ENCODE results near the gene SEMA3A. TPM values are rescaled to one million over a fixed set of nuclear protein-coding genes. Genes with fewer than 3 reads are reported as not detected.

The SEMA3A gene
- total RNA-seq, 2 experiments from 2014 or later: 0.50 to 0.60 TPM

- POLR2A ChIA-PET: no interaction called here
- no peak overlapping the region for H3K4me3 Mint-ChIP-seq
- TF ChIP-seq CTCF (IDR thresholded peaks at IDR 0.05): no peak
- no peaks in the 10 kb centered on the region for H3K4me1 ChIP-seq (ENCODE audit: insufficient read depth, low read length)
- H3K9me3 Mint-ChIP-seq: no peaks in the 10 kb centered on the region
- no peak overlapping the region for H3K27ac Mint-ChIP-seq
- no peaks in the 10 kb centered on the region for H3K9me3 ChIP-seq (ENCODE audit: control insufficient read depth in 1 of 2, insufficient read depth in 1 of 2, low read length in 2 of 2)
- H3K27me3 Mint-ChIP-seq: no peaks in the 10 kb centered on the region
- no peak for ATAC-seq (ENCODE audit: poor library complexity)
- no peak overlapping the region for H3K27ac ChIP-seq (ENCODE audit: low read depth in 1 of 2, low read length in 2 of 2)
- no peak overlapping the region for H3K4me3 ChIP-seq (ENCODE audit: low read length)
- intact Hi-C loops (cut with DNase I, micrococcal nuclease): no loop called here
- no peak for DNase-seq
- H3K36me3 ChIP-seq (ENCODE audit: insufficient read depth, low read length): no peaks in the 10 kb centered on the region
- no peaks in the 10 kb centered on the region for H3K27me3 ChIP-seq (ENCODE audit: control insufficient read depth in 1 of 2, insufficient read depth in 2 of 2, low read length in 2 of 2)
- no peaks in the 10 kb centered on the region for H3K4me1 Mint-ChIP-seq (ENCODE audit: low read depth)
- H3K36me3 Mint-ChIP-seq (ENCODE audit: low read depth): no peaks in the 10 kb centered on the region
- CTCF ChIA-PET: no interaction called here
Measured at GRCh38 chr7:83964318-83964717, 230.3 kb downstream of the SEMA3A start.

- no peaks in the 10 kb centered on the region for H3K9me3 Mint-ChIP-seq
- H3K36me3 Mint-ChIP-seq (ENCODE audit: low read depth): no peaks in the 10 kb centered on the region
- TF ChIP-seq CTCF (IDR thresholded peaks at IDR 0.05): no peak
- ATAC-seq (ENCODE audit: poor library complexity): no peak
- intact Hi-C loops (cut with DNase I, micrococcal nuclease): no loop called here
- no peaks in the 10 kb centered on the region for H3K36me3 ChIP-seq (ENCODE audit: insufficient read depth, low read length)
- H3K27ac ChIP-seq (ENCODE audit: low read depth in 1 of 2, low read length in 2 of 2): no peak overlapping the region
- no peaks in the 10 kb centered on the region for H3K4me1 ChIP-seq (ENCODE audit: insufficient read depth, low read length)
- no peak overlapping the region for H3K27ac Mint-ChIP-seq
- no peak overlapping the region for H3K4me3 Mint-ChIP-seq
- H3K4me1 Mint-ChIP-seq (ENCODE audit: low read depth): no peaks in the 10 kb centered on the region
- ChIA-PET POLR2A (no interaction called here), CTCF (no interaction called here)
- no peak for DNase-seq
- H3K27me3 Mint-ChIP-seq: no peaks in the 10 kb centered on the region
- no peaks in the 10 kb centered on the region for H3K9me3 ChIP-seq (ENCODE audit: control insufficient read depth in 1 of 2, insufficient read depth in 1 of 2, low read length in 2 of 2)
- no peaks in the 10 kb centered on the region for H3K27me3 ChIP-seq (ENCODE audit: control insufficient read depth in 1 of 2, insufficient read depth in 2 of 2, low read length in 2 of 2)
- no peak overlapping the region for H3K4me3 ChIP-seq (ENCODE audit: low read length)
Measured at GRCh38 chr7:83957333-83957732, 237.3 kb downstream of the SEMA3A start.

GRCh38 chr7:83956104-83956503, 238.5 kb downstream of the SEMA3A start:
- POLR2A ChIA-PET: no interaction called here
- DNase-seq: no peak
- Mint-ChIP-seq H3K9me3 (no peaks in the 10 kb centered on the region), H3K36me3 (ENCODE audit: low read depth) (no peaks in the 10 kb centered on the region), H3K4me3 (no peak overlapping the region), H3K27ac (no peak overlapping the region), H3K27me3 (no peaks in the 10 kb centered on the region), H3K4me1 (ENCODE audit: low read depth) (no peaks in the 10 kb centered on the region)
- Histone ChIP-seq H3K27ac (ENCODE audit: low read depth in 1 of 2, low read length in 2 of 2) (no peak overlapping the region), H3K9me3 (ENCODE audit: control insufficient read depth in 1 of 2, insufficient read depth in 1 of 2, low read length in 2 of 2) (no peaks in the 10 kb centered on the region), H3K4me3 (ENCODE audit: low read length) (no peak overlapping the region), H3K4me1 (ENCODE audit: insufficient read depth, low read length) (no peaks in the 10 kb centered on the region), H3K27me3 (ENCODE audit: control insufficient read depth in 1 of 2, insufficient read depth in 2 of 2, low read length in 2 of 2) (no peaks in the 10 kb centered on the region), H3K36me3 (ENCODE audit: insufficient read depth, low read length) (no peaks in the 10 kb centered on the region)
- CTCF ChIA-PET: no interaction called here
- no peak for ATAC-seq (ENCODE audit: poor library complexity)
- intact Hi-C loops (cut with DNase I, micrococcal nuclease): no loop called here
- TF ChIP-seq CTCF (IDR thresholded peaks at IDR 0.05): no peak

All from CD4-positive, alpha-beta T cell (primary cell).